Kidney capillary endothelial cell (primary cell): ENCODE data around the gene ADCY1.

ENCODE experiments used
- DNase-seq: peaks from one replicate; pipeline ENCODE4 v3.0.0-alpha.2; 2018; ENCODE audit warnings: low spot score

The ADCY1 gene

GRCh38 chr7:45578022-45578421 lies 3.9 kb downstream of the ADCY1 start:
- DNase-seq = no peak

- DNase-seq = no peak
Measured at GRCh38 chr7:45578467-45578866, 4.3 kb downstream of the ADCY1 start.

- DNase-seq = no peak
Measured at GRCh38 chr7:45579391-45579801, 5.2 kb downstream of the ADCY1 start.

GRCh38 chr7:45580053-45580872 lies 6.1 kb downstream of the ADCY1 start:
- DNase-seq = no peak

GRCh38 chr7:45581271-45581780 lies 7.2 kb downstream of the ADCY1 start:
- DNase-seq = no peak

GRCh38 chr7:45582136-45582749 lies 8.1 kb downstream of the ADCY1 start:
- DNase-seq = no peak

GRCh38 chr7:45582868-45583277 lies 8.7 kb downstream of the ADCY1 start:
- no peak for DNase-seq

- DNase-seq = no peak
Measured at GRCh38 chr7:45583296-45583695, 9.1 kb downstream of the ADCY1 start.

GRCh38 chr7:45584261-45585210 lies 10.4 kb downstream of the ADCY1 start:
- no peak for DNase-seq

- DNase-seq = no peak
Measured at GRCh38 chr7:45585628-45586027, 11.5 kb downstream of the ADCY1 start.

GRCh38 chr7:45586542-45587520 lies 12.7 kb downstream of the ADCY1 start:
- DNase-seq = no peak

- no peak for DNase-seq
Measured at GRCh38 chr7:45588466-45588865, 14.3 kb downstream of the ADCY1 start.

GRCh38 chr7:45589061-45589460 lies 14.9 kb downstream of the ADCY1 start:
- no peak for DNase-seq

- DNase-seq = no peak
Measured at GRCh38 chr7:45589915-45590678, 15.9 kb downstream of the ADCY1 start.

- no peak for DNase-seq
Measured at GRCh38 chr7:45590679-45591057, 16.5 kb downstream of the ADCY1 start.

- DNase-seq = no peak
Measured at GRCh38 chr7:45591101-45591906, 17.1 kb downstream of the ADCY1 start.

GRCh38 chr7:45592230-45592991 lies 18.2 kb downstream of the ADCY1 start:
- no peak for DNase-seq

- no peak for DNase-seq
Measured at GRCh38 chr7:45593121-45593541, 19.0 kb downstream of the ADCY1 start.

- no peak for DNase-seq
Measured at GRCh38 chr7:45593877-45594276, 19.7 kb downstream of the ADCY1 start.
